ENCODE measurements around the gene CDH4. TPM values are rescaled to one million over a fixed set of nuclear protein-coding genes. Genes with fewer than 3 reads are reported as not detected.

CDH4 gene
- total and polyA plus RNA-seq, 2 donors from 2014 or later = 1.1 TPM; not detected in 1

GRCh38 chr20:61686051-61686936, 434.2 kb downstream of the CDH4 start:
- no peaks in the 10 kb centered on the region for H3K4me1 ChIP-seq (ENCODE audit: control insufficient read depth in 2 of 3, insufficient read depth in 2 of 3, low read depth in 1 of 3, low read length in 3 of 3)
- intact Hi-C loops (cut with DNase I) = no loop called here
- TF ChIP-seq, protein P1, sequence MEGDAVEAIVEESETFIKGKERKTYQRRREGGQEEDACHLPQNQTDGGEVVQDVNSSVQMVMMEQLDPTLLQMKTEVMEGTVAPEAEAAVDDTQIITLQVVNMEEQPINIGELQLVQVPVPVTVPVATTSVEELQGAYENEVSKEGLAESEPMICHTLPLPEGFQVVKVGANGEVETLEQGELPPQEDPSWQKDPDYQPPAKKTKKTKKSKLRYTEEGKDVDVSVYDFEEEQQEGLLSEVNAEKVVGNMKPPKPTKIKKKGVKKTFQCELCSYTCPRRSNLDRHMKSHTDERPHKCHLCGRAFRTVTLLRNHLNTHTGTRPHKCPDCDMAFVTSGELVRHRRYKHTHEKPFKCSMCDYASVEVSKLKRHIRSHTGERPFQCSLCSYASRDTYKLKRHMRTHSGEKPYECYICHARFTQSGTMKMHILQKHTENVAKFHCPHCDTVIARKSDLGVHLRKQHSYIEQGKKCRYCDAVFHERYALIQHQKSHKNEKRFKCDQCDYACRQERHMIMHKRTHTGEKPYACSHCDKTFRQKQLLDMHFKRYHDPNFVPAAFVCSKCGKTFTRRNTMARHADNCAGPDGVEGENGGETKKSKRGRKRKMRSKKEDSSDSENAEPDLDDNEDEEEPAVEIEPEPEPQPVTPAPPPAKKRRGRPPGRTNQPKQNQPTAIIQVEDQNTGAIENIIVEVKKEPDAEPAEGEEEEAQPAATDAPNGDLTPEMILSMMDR (IDR thresholded peaks at IDR 0.05; ENCODE audit: borderline replicate concordance, extremely low read depth, insufficient read depth) = no peak
- FAIRE-seq (no peak), DNase-seq (peak in 1 of 5 donors; percentile 20)
- H3K36me3 ChIP-seq (ENCODE audit: control insufficient read depth in 2 of 3, insufficient read depth in 3 of 3, low read length in 3 of 3) = no peaks in the 10 kb centered on the region
- H3K27ac ChIP-seq (ENCODE audit: low read depth in 2 of 2, low read length in 2 of 2) = no peak overlapping the region
- H3K4me3 ChIP-seq (ENCODE audit: low read length in 3 of 3) = no peak overlapping the region
- H3K9me3 ChIP-seq (ENCODE audit: control insufficient read depth in 2 of 3, insufficient read depth in 1 of 3, low read length in 3 of 3) = no peaks in the 10 kb centered on the region
- no peaks in the 10 kb centered on the region for H3K27me3 ChIP-seq (ENCODE audit: control insufficient read depth, insufficient read depth, low read length)
- no peak overlapping the region for H3K9ac ChIP-seq (ENCODE audit: low read length in 3 of 3)

- no peaks in the 10 kb centered on the region for H3K36me3 ChIP-seq (ENCODE audit: control insufficient read depth in 2 of 3, insufficient read depth in 3 of 3, low read length in 3 of 3)
- DNase-seq (peak in 1 of 5 donors; percentile 41), FAIRE-seq (no peak)
- no peak overlapping the region for H3K9ac ChIP-seq (ENCODE audit: low read length in 3 of 3)
- H3K27ac ChIP-seq (ENCODE audit: low read depth in 2 of 2, low read length in 2 of 2) = no peak overlapping the region
- H3K9me3 ChIP-seq (ENCODE audit: control insufficient read depth in 2 of 3, insufficient read depth in 1 of 3, low read length in 3 of 3) = no peaks in the 10 kb centered on the region
- H3K27me3 ChIP-seq (ENCODE audit: control insufficient read depth, insufficient read depth, low read length) = no peaks in the 10 kb centered on the region
- no peak overlapping the region for H3K4me3 ChIP-seq (ENCODE audit: low read length in 3 of 3)
- intact Hi-C loops (cut with DNase I) = no loop called here
- no peaks in the 10 kb centered on the region for H3K4me1 ChIP-seq (ENCODE audit: control insufficient read depth in 2 of 3, insufficient read depth in 2 of 3, low read depth in 1 of 3, low read length in 3 of 3)
- TF ChIP-seq, protein P1 (IDR thresholded peaks at IDR 0.05; ENCODE audit: borderline replicate concordance, extremely low read depth, insufficient read depth) = no peak
These were observed 436.4 kb downstream of the CDH4 start for GRCh38 chr20:61688411-61688810.

- H3K9me3 ChIP-seq (ENCODE audit: control insufficient read depth in 2 of 3, insufficient read depth in 1 of 3, low read length in 3 of 3) = no peaks in the 10 kb centered on the region
- H3K27ac ChIP-seq (ENCODE audit: low read depth in 2 of 2, low read length in 2 of 2) = no peak overlapping the region
- H3K36me3 ChIP-seq (ENCODE audit: control insufficient read depth in 2 of 3, insufficient read depth in 3 of 3, low read length in 3 of 3) = no peaks in the 10 kb centered on the region
- TF ChIP-seq, protein P1 (IDR thresholded peaks at IDR 0.05; ENCODE audit: borderline replicate concordance, extremely low read depth, insufficient read depth) = no peak
- DNase-seq (peak in 1 of 5 donors; percentile 21), FAIRE-seq (no peak)
- intact Hi-C loops (cut with DNase I) = no loop called here
- no peaks in the 10 kb centered on the region for H3K27me3 ChIP-seq (ENCODE audit: control insufficient read depth, insufficient read depth, low read length)
- no peaks in the 10 kb centered on the region for H3K4me1 ChIP-seq (ENCODE audit: control insufficient read depth in 2 of 3, insufficient read depth in 2 of 3, low read depth in 1 of 3, low read length in 3 of 3)
- H3K9ac ChIP-seq (ENCODE audit: low read length in 3 of 3) = no peak overlapping the region
- no peak overlapping the region for H3K4me3 ChIP-seq (ENCODE audit: low read length in 3 of 3)
These were observed 438.1 kb downstream of the CDH4 start for GRCh38 chr20:61690150-61690549.

Measured in kidney (tissue), 14 donors.